ENCODE results near the gene ACTA1. TPM values are rescaled to one million over a fixed set of nuclear protein-coding genes. Genes with fewer than 3 reads are reported as not detected.

Gene ACTA1
- total RNA-seq, 1 donor from 2014 or later, result 0.23 TPM

DNA sequence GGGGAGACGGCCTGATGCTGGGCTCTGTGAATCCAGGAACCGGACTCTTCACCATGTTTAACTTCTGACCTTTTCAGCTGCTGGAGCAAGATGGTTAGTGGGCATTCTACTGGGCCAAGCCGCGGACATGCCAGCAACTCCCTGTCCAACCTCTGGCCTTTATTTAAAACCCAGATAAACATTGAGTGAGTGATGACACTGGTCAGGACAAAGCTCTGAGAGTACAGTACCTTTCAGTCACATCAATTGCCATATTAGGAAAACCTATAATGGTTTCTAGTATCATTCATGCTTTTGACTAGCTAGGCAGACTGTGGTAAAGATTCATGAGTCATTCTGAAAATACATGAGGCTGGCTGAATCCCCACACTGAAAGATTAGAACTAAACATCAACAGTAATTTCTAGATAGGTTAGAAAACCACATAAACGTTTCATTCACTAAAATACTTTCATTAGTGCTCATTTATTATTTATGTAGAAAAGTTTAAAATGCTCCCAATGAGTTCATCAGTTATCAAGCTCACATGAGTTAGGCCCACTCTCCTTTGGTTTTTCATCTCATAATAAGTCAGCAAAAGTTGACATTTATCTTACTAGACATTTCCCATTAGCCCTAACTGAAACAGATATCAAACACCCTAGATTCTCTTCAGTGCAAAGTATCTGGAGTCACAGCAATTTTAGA lies 7.1 kb upstream of the ACTA1 start:
- Mint-ChIP-seq H3K4me3 (no peak overlapping the region), H3K36me3 (ENCODE audit: low read depth) (peaks cover 4% of the 10 kb centered on the region), H3K27ac (ENCODE audit: unreplicated experiment) (no peak overlapping the region), H3K4me1 (no peaks in the 10 kb centered on the region), H3K27me3 (ENCODE audit: low read depth) (peaks cover 16% of the 10 kb centered on the region), H3K9me3 (no peaks in the 10 kb centered on the region)
- TF ChIP-seq, protein P1, sequence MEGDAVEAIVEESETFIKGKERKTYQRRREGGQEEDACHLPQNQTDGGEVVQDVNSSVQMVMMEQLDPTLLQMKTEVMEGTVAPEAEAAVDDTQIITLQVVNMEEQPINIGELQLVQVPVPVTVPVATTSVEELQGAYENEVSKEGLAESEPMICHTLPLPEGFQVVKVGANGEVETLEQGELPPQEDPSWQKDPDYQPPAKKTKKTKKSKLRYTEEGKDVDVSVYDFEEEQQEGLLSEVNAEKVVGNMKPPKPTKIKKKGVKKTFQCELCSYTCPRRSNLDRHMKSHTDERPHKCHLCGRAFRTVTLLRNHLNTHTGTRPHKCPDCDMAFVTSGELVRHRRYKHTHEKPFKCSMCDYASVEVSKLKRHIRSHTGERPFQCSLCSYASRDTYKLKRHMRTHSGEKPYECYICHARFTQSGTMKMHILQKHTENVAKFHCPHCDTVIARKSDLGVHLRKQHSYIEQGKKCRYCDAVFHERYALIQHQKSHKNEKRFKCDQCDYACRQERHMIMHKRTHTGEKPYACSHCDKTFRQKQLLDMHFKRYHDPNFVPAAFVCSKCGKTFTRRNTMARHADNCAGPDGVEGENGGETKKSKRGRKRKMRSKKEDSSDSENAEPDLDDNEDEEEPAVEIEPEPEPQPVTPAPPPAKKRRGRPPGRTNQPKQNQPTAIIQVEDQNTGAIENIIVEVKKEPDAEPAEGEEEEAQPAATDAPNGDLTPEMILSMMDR (conservative IDR thresholded peaks at IDR 0.05), result no peak
- no peak for DNase-seq (ENCODE audit: low read depth, low spot score)

DNA sequence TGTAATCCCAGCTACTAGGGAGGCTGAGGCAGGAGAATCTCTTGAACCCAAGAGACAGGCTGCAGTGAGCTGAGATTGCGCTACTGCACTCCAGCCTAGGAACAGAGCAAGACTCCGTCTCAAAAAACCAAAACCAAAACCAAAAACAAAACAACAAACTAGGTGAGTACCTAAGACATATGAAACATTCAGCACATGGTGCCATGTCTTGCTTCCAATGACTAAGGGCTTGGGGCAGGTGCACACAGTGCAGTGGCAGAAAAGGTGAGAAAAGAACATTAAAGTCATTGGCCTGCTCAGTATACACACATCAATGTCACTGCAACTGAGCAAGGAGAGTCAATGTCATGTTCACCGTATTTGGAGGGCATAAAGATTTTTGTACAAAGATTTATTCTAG lies 4.1 kb upstream of the ACTA1 start:
- TF ChIP-seq, protein P1 (conservative IDR thresholded peaks at IDR 0.05), result no peak
- Mint-ChIP-seq H3K4me3 (no peak overlapping the region), H3K27ac (ENCODE audit: unreplicated experiment) (no peak overlapping the region), H3K27me3 (ENCODE audit: low read depth) (peaks cover 44% of the 10 kb centered on the region), H3K36me3 (ENCODE audit: low read depth) (peaks cover 4% of the 10 kb centered on the region), H3K4me1 (no peaks in the 10 kb centered on the region), H3K9me3 (no peaks in the 10 kb centered on the region)
- DNase-seq (ENCODE audit: low read depth, low spot score), result no peak

DNA sequence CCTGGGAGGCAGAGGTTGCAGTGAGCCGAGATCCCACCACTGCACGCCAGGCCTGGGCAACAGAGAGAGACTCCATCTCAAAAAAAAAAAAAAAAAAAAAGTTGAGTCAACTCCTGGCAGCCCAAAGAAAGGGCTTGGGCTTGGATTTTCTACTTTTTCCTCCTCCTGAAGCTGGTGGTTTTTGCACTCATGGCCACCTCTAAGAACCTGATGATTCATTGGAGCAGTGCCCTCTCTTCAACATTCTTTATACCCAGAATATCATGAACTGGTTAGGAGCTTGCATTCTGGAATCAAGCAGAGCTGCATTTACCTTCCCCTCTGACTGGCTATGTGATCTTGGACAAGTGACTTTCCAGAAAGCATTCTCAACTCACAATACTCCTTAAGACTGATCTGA lies 3.5 kb upstream of the ACTA1 start:
- H3K27ac Mint-ChIP-seq (ENCODE audit: unreplicated experiment), result no peak overlapping the region
- H3K36me3 Mint-ChIP-seq (ENCODE audit: low read depth), result peaks cover 4% of the 10 kb centered on the region
- no peaks in the 10 kb centered on the region for H3K4me1 Mint-ChIP-seq
- H3K4me3 Mint-ChIP-seq, result no peak overlapping the region
- H3K27me3 Mint-ChIP-seq (ENCODE audit: low read depth), result peaks cover 50% of the 10 kb centered on the region
- no peak for DNase-seq (ENCODE audit: low read depth, low spot score)
- TF ChIP-seq, protein P1 (conservative IDR thresholded peaks at IDR 0.05), result no peak
- no peaks in the 10 kb centered on the region for H3K9me3 Mint-ChIP-seq

DNA sequence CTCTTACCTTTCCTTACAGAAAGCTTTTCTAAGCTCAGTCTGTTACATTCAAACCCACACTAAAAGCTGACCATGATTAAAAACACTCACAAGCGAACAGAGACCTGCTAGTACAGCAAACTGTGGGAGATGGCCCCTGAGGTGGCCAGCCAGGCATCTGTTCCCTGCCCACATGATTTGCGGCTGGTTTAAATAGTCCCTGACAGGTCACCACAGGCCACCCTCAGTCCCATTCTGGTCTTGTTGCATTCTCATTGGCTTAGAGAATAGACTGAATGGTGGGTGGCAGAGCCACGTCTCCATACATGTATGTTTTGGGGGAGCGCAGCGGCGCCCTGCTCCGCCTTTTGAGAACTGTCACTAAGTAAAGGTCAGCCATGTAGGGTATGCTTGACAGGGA lies 2.3 kb upstream of the ACTA1 start:
- Mint-ChIP-seq H3K36me3 (ENCODE audit: low read depth) (peaks cover 5% of the 10 kb centered on the region), H3K27me3 (ENCODE audit: low read depth) (peaks cover 62% of the 10 kb centered on the region), H3K27ac (ENCODE audit: unreplicated experiment) (no peak overlapping the region), H3K4me1 (peaks cover 4% of the 10 kb centered on the region), H3K9me3 (no peaks in the 10 kb centered on the region), H3K4me3 (no peak overlapping the region)
- no peak for DNase-seq (ENCODE audit: low read depth, low spot score)
- TF ChIP-seq, protein P1 (conservative IDR thresholded peaks at IDR 0.05), result no peak

DNA sequence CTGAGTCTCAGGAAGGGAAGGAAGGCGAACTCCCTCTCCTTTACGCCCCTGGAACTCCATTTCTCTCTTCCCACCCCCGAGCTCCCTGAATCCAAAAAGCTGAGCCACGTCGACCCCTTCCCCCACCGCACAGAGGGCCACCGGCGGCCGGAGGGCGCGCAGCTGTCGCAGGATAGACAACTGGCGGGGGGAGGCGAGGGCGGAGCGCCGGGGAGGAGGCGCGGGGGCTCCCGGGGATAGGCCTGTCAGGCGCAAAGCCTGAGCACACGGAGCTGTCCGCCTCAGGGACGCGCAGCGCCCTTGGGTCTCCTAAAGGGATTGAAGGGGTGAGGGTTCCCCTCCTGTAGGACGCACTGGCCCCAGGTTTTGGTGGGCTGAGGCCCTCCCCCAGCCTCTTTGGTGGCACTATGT lies 752 bp upstream of the ACTA1 start:
- Mint-ChIP-seq H3K4me3 (peak overlapping the region; percentile 19), H3K36me3 (ENCODE audit: low read depth) (peaks cover 7% of the 10 kb centered on the region), H3K27me3 (ENCODE audit: low read depth) (peaks cover 77% of the 10 kb centered on the region), H3K9me3 (no peaks in the 10 kb centered on the region), H3K27ac (ENCODE audit: unreplicated experiment) (no peak overlapping the region), H3K4me1 (peaks cover 12% of the 10 kb centered on the region)
- TF ChIP-seq, protein P1 (conservative IDR thresholded peaks at IDR 0.05), result no peak
- no peak for DNase-seq (ENCODE audit: low read depth, low spot score)

Data from neural crest cell (in vitro differentiated cells).